ENCODE data around the gene KCTD14. TPM values are rescaled to one million over a fixed set of nuclear protein-coding genes. Genes with fewer than 3 reads are reported as not detected.

The KCTD14 gene
- total and polyA plus RNA-seq, 2 of the 8 experiments (the other 6 are each of a cell fraction or from before 2014, with no cell fraction given) = 21.6 to 24.9 TPM

- no peak overlapping the region for H4K5ac ChIP-seq (ENCODE audit: insufficient read length, low read depth, low read length)
- no peak overlapping the region for H3K56ac ChIP-seq (replicated peaks; ENCODE audit: insufficient read length, low read depth, low read length)
- H3K27me3 ChIP-seq (replicated peaks in 1 of 4; ENCODE audit: control insufficient read depth in 3 of 4, extremely low read depth in 1 of 4, insufficient read depth in 3 of 4, low read length in 3 of 4) = no peaks in the 10 kb centered on the region
- H3K4me3 ChIP-seq (ENCODE audit: extremely low read depth in 1 of 4, insufficient read depth in 2 of 4, low read depth in 3 of 4, low read length in 4 of 4) = peak overlapping the region in 2 of 4 experiments; percentile 3 to 44; a peak in 1 of 8 replicates
- H3K36me3 ChIP-seq (ENCODE audit: control insufficient read depth in 2 of 4, insufficient read depth in 4 of 4, low read length in 3 of 4) = no peaks in the 10 kb centered on the region
- H2AK5ac ChIP-seq (ENCODE audit: low read depth, low read length) = no peak overlapping the region
- DNase-seq (ENCODE audit: low read depth in 1 of 2, low spot score in 2 of 2) = no peak
- CTCF ChIA-PET (ENCODE audit: partially characterized antibody) = interaction anchor here (0.6 to 5.9 kb wide), 18 partner anchors 9 to 807 kb away, joined by 3 to 92 read pairs (median 5); partner anchors contain the start of genes INTS4 and NDUFC2
- peaks cover 0 to 10% (median 2%) of the 10 kb centered on the region in 4 experiments; a peak in 5 of 7 replicates for H3K4me1 ChIP-seq (replicated peaks in 1 of 4; ENCODE audit: control insufficient read depth in 3 of 4, insufficient read depth in 4 of 4, low read length in 3 of 4)
- H2BK120ac ChIP-seq (replicated peaks; ENCODE audit: low read depth, low read length) = no peak overlapping the region
- WGBS, 2 experiments (ENCODE audit: extremely low coverage in 1 of 2, insufficient coverage in 1 of 2, insufficient read length in 1 of 2, insufficient replicate concordance in 2 of 2, low coverage in 1 of 2, low lambda C conversion rate in 2 of 2, missing lambda C conversion rate in 1 of 2) = 7% methylated on average over 6 of the region's 6 CpGs; no CpG with 5 or more reads in 1 of the 2 experiments
- H3K4me2 ChIP-seq (ENCODE audit: insufficient read depth in 1 of 2, low read depth in 2 of 2, low read length in 2 of 2) = peak overlapping the region; percentile 53 to 68
- H2BK15ac ChIP-seq (ENCODE audit: low read length) = no peak overlapping the region
- FAIRE-seq = no peak
- H4K8ac ChIP-seq (ENCODE audit: extremely low read depth, insufficient read depth, low read length) = no peak overlapping the region
- no peaks in the 10 kb centered on the region for H3K79me2 ChIP-seq (ENCODE audit: control insufficient read depth in 1 of 2, insufficient read depth in 2 of 2, low read length in 2 of 2)
- H3K9ac ChIP-seq (replicated peaks in 1 of 4; ENCODE audit: extremely low read depth in 1 of 4, low read depth in 3 of 4, low read length in 3 of 4) = no peak overlapping the region; a peak in 1 of 7 replicates
- H3K79me1 ChIP-seq (ENCODE audit: low read depth, low read length) = no peaks in the 10 kb centered on the region
- H2BK20ac ChIP-seq (ENCODE audit: low read length) = no peak overlapping the region
- H3K27ac ChIP-seq (ENCODE audit: low read depth, low read length) = no peak overlapping the region
- H4K20me1 ChIP-seq (replicated peaks in 1 of 2; ENCODE audit: control insufficient read depth in 1 of 2, insufficient read depth in 2 of 2, low read length in 2 of 2) = no peaks in the 10 kb centered on the region
- H3K23me2 ChIP-seq (ENCODE audit: low read depth, low read length) = peaks cover 2% of the 10 kb centered on the region; the same call in 1 of the 2 replicates
- no peak overlapping the region for H2BK12ac ChIP-seq (ENCODE audit: low read depth, low read length)
- H3K18ac ChIP-seq (ENCODE audit: extremely low read depth, low read length) = 0 out of 2 replicates have a peak overlapping the region, but pooled peaks have one; percentile 73
- no peak overlapping the region for H3K4ac ChIP-seq (replicated peaks; ENCODE audit: insufficient read length, low read depth, low read length)
- no peak overlapping the region for H2BK5ac ChIP-seq (ENCODE audit: low read depth, low read length)
- no peak overlapping the region for H3K23ac ChIP-seq (ENCODE audit: insufficient read length)
- POLR2A ChIA-PET (ENCODE audit: partially characterized antibody) = interaction anchor here (0.6 to 1.8 kb wide), 6 partner anchors 9 to 168 kb away, joined by 3 to 5 read pairs (median 4); partner anchors contain the start of genes INTS4 and NDUFC2
- peak overlapping the region; percentile 88; the same call in 1 of the 2 replicates for H2AFZ ChIP-seq (ENCODE audit: low read length)
- H3K9me3 ChIP-seq (ENCODE audit: insufficient read depth in 2 of 2, low read depth in 1 of 2, low read length in 1 of 2) = no peaks in the 10 kb centered on the region
- H4K91ac ChIP-seq (replicated peaks; ENCODE audit: insufficient read length, low read length) = peak overlapping the region; percentile 56
- no peak overlapping the region for H3K14ac ChIP-seq (ENCODE audit: insufficient read length)
- no peak for TF ChIP-seq RAD21 (IDR thresholded peaks at IDR 0.05 in 1 of 2, conservative IDR thresholded peaks at IDR 0.05 in 1 of 2; ENCODE audit: low read depth in 2 of 2, low read length in 2 of 2)
- TF ChIP-seq SIRT6 (IDR thresholded peaks at IDR 0.05; ENCODE audit: low read length) = no peak
- TF ChIP-seq PHF8 (conservative IDR thresholded peaks at IDR 0.05; ENCODE audit: low read depth, low read length) = no peak
- TF ChIP-seq KDM4A (IDR thresholded peaks at IDR 0.05; ENCODE audit: low read depth, low read length, severe bottlenecking) = no peak
- no peak for TF ChIP-seq SRF (IDR thresholded peaks at IDR 0.05; ENCODE audit: low read depth, low read length)
- no peak for TF ChIP-seq USF2 (IDR thresholded peaks at IDR 0.05; ENCODE audit: low read length)
- no peak for TF ChIP-seq SP1 (IDR thresholded peaks at IDR 0.05; ENCODE audit: low read depth, low read length)
- no peak for TF ChIP-seq YY1 (IDR thresholded peaks at IDR 0.05; ENCODE audit: low read depth, low read length)
- TF ChIP-seq EP300 (IDR thresholded peaks at IDR 0.05; ENCODE audit: borderline replicate concordance in 1 of 2, low read depth in 2 of 2, low read length in 2 of 2) = no peak
- TF ChIP-seq TAF1 (IDR thresholded peaks at IDR 0.05; ENCODE audit: low read depth, low read length) = no peak
- no peak for TF ChIP-seq HDAC2 (IDR thresholded peaks at IDR 0.05; ENCODE audit: borderline replicate concordance in 1 of 2, low read depth in 2 of 2, low read length in 2 of 2)
- TF ChIP-seq GTF2F1 (IDR thresholded peaks at IDR 0.05; ENCODE audit: borderline replicate concordance, low read depth, low read length) = no peak
Observed at GRCh38 chr11:78046486-78046854, 23.4 kb upstream of the KCTD14 start.
